ENCODE measurements around the gene EPN2. TPM values are rescaled to one million over a fixed set of nuclear protein-coding genes. Genes with fewer than 3 reads are reported as not detected.

The EPN2 gene
- total RNA-seq, 1 experiment from 2014 or later: 35.6 TPM

GRCh38 chr17:19313746-19314651 is 76.8 kb downstream of the EPN2 start:
- H3K27ac Mint-ChIP-seq (ENCODE audit: unreplicated experiment): no peak overlapping the region
- no TSS peak for BruUV-seq (replicated peaks)
- H3K9me3 Mint-ChIP-seq (ENCODE audit: unreplicated experiment): no peaks in the 10 kb centered on the region

DNA sequence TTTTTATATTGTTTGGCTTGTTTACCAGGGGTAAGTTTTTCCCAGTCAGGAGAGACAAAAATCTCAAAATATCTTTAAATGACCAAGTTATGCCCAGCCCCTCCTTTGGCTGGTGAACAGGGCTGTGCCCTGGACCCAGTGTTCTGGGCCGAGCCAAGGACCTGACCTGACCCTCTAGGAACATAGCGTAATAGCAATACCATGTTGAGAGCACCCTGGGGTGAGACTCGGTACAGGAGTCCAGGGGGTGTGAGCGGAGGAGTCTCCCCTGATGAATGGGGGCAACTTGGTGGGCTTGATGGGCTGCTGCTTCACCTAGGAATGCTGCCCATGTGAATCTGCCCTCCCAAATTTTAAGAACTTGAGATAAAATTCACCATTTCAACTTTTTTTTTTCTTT is 77.9 kb downstream of the EPN2 start:
- Histone ChIP-seq H3K27me3 (replicated peaks; ENCODE audit: control insufficient read depth, insufficient read depth, low read length) (no peaks in the 10 kb centered on the region), H3K4me1 (no peaks in the 10 kb centered on the region), H3K9me3 (no peaks in the 10 kb centered on the region), H3K36me3 (ENCODE audit: control insufficient read depth, insufficient read depth, low read length) (peaks cover 9% of the 10 kb centered on the region), H3K4me3 (ENCODE audit: low read depth, low read length) (no peak overlapping the region)
- ChIA-PET POLR2A (no interaction called here), CTCF (no interaction called here)
- no peaks in the 10 kb centered on the region for H3K9me3 Mint-ChIP-seq (ENCODE audit: unreplicated experiment)
- TF ChIP-seq CTCF (IDR thresholded peaks at IDR 0.05; ENCODE audit: insufficient read depth in 1 of 2, low read depth in 1 of 2, low read length in 1 of 2, severe bottlenecking in 1 of 2, unreplicated experiment in 1 of 2): no peak
- BruUV-seq (replicated peaks): no TSS peak
- no peaks in the 10 kb centered on the region for H3K27me3 Mint-ChIP-seq (ENCODE audit: insufficient read depth, unreplicated experiment)
- no peak overlapping the region for H3K27ac Mint-ChIP-seq (ENCODE audit: unreplicated experiment)
- no peak overlapping the region for H3K4me3 Mint-ChIP-seq (ENCODE audit: unreplicated experiment)
- no peak for DNase-seq
- H3K4me1 Mint-ChIP-seq (ENCODE audit: low read depth, unreplicated experiment): no peaks in the 10 kb centered on the region
- H3K36me3 Mint-ChIP-seq (ENCODE audit: insufficient read depth, unreplicated experiment): peaks cover 37% of the 10 kb centered on the region
- intact Hi-C loops (cut with micrococcal nuclease; ENCODE audit: unreplicated experiment): no loop called here

More at GRCh38 chr17:19313746-19314651, 76.8 kb downstream of the EPN2 start:
- Histone ChIP-seq H3K4me1 (no peaks in the 10 kb centered on the region), H3K4me3 (ENCODE audit: low read depth, low read length) (no peak overlapping the region), H3K9me3 (no peaks in the 10 kb centered on the region), H3K27me3 (replicated peaks; ENCODE audit: control insufficient read depth, insufficient read depth, low read length) (no peaks in the 10 kb centered on the region), H3K36me3 (ENCODE audit: control insufficient read depth, insufficient read depth, low read length) (peaks cover 9% of the 10 kb centered on the region)
- ChIA-PET POLR2A (no interaction called here), CTCF (no interaction called here)
- Mint-ChIP-seq H3K27me3 (ENCODE audit: insufficient read depth, unreplicated experiment) (no peaks in the 10 kb centered on the region), H3K36me3 (ENCODE audit: insufficient read depth, unreplicated experiment) (peaks cover 43% of the 10 kb centered on the region), H3K4me1 (ENCODE audit: low read depth, unreplicated experiment) (no peaks in the 10 kb centered on the region), H3K4me3 (ENCODE audit: unreplicated experiment) (no peak overlapping the region)
- TF ChIP-seq CTCF (IDR thresholded peaks at IDR 0.05; ENCODE audit: insufficient read depth in 1 of 2, low read depth in 1 of 2, low read length in 1 of 2, severe bottlenecking in 1 of 2, unreplicated experiment in 1 of 2): no peak
- DNase-seq: no peak
- intact Hi-C loops (cut with micrococcal nuclease; ENCODE audit: unreplicated experiment): no loop called here

GRCh38 chr17:19316761-19317358 is 79.7 kb downstream of the EPN2 start:
- DNase-seq: no peak
- H3K27ac Mint-ChIP-seq (ENCODE audit: unreplicated experiment): no peak overlapping the region
- ChIA-PET CTCF (no interaction called here), POLR2A (no interaction called here)
- Histone ChIP-seq H3K4me3 (ENCODE audit: low read depth, low read length) (no peak overlapping the region), H3K9me3 (no peaks in the 10 kb centered on the region), H3K27me3 (replicated peaks; ENCODE audit: control insufficient read depth, insufficient read depth, low read length) (no peaks in the 10 kb centered on the region), H3K4me1 (no peaks in the 10 kb centered on the region), H3K36me3 (ENCODE audit: control insufficient read depth, insufficient read depth, low read length) (peaks cover 9% of the 10 kb centered on the region)
- no TSS peak for BruUV-seq (replicated peaks)
- TF ChIP-seq CTCF (IDR thresholded peaks at IDR 0.05; ENCODE audit: insufficient read depth in 1 of 2, low read depth in 1 of 2, low read length in 1 of 2, severe bottlenecking in 1 of 2, unreplicated experiment in 1 of 2): no peak
- H3K27me3 Mint-ChIP-seq (ENCODE audit: insufficient read depth, unreplicated experiment): no peaks in the 10 kb centered on the region
- H3K36me3 Mint-ChIP-seq (ENCODE audit: insufficient read depth, unreplicated experiment): peaks cover 35% of the 10 kb centered on the region
- H3K9me3 Mint-ChIP-seq (ENCODE audit: unreplicated experiment): no peaks in the 10 kb centered on the region
- H3K4me3 Mint-ChIP-seq (ENCODE audit: unreplicated experiment): no peak overlapping the region
- H3K4me1 Mint-ChIP-seq (ENCODE audit: low read depth, unreplicated experiment): no peaks in the 10 kb centered on the region
- intact Hi-C loops (cut with micrococcal nuclease; ENCODE audit: unreplicated experiment): loop anchor here (1.0 kb wide), 1 partner anchor 130 kb away; no protein-coding TSS in a partner anchor
